Ovary (tissue), 9 donors: Measurements from ENCODE around the gene DNLZ. TPM values are rescaled to one million over a fixed set of nuclear protein-coding genes. Genes with fewer than 3 reads are reported as not detected.

ENCODE experiments used
- DNase-seq, 5 donors: peaks; one replicate each; pipeline ENCODE4 v3.0.0-alpha.2; 2019 to 2020
- H3K27ac ChIP-seq, 2 donors: fragments of 200-600 bp; one replicate each; pipeline versions ENCODE4 v1.5.1 to v1.8.0; 2019 to 2022
- H3K27me3 ChIP-seq: fragments of 200-600 bp; one replicate; pipeline ENCODE4 v1.8.0; 2022
- H3K36me3 ChIP-seq: fragments of 200-600 bp; sonication (generic); one replicate; pipeline ENCODE4 v1.5.1; 2019
- H3K4me1 ChIP-seq: one replicate; pipeline ENCODE4 v1.8.1; 2013; ENCODE audit warnings: mild to moderate bottlenecking, moderate library complexity; ENCODE audit not compliant: insufficient read depth
- H3K4me3 ChIP-seq: fragments of 200-600 bp; sonication (generic); one replicate; pipeline ENCODE4 v1.5.1; 2017
- H3K9me3 ChIP-seq, 2 donors: fragments of 200-600 bp in 1 of 2; sonication (generic) in 1 of 2; one replicate each; pipeline versions ENCODE4 v1.5.1 to v1.8.1; 2013 to 2019; ENCODE audit warnings: mild to moderate bottlenecking in 1 of 2, moderate library complexity in 1 of 2
- EP300 ChIP-seq: sonication (generic); formaldehyde crosslinking; IDR thresholded peaks from one replicate; pipeline ENCODE4 v1.6.1; 2017; ENCODE audit warnings: antibody characterized with exemption
- POLR2A ChIP-seq: fragments of 450-650 bp; IDR thresholded peaks from one replicate; pipeline ENCODE4 v1.6.1; 2017; ENCODE audit warnings: antibody characterized with exemption, mild to moderate bottlenecking, moderate library complexity
- WGBS, 3 donors: extraction: QIAGEN DNeasy Blood & Tissue Kit in 1 of 3; methylation state at CpG; one replicate each; pipeline versions ENCODE4 v1.1.5 to v1.1.7; 2013 to 2017; 5-methylcytosine and 5-hydroxymethylcytosine counted together
- intact Hi-C, 4 donors: fragments of 100-400 bp; cut with DNase I; formaldehyde crosslinking; loops; one replicate each; pipeline versions ENCODE4 v1.11.0 to v1.15.1; 2022 to 2023
- polyA plus RNA-seq, 2 donors: library from polyadenylated mRNA; stranded (reverse); fragments of 200-250 nt in 1 of 2; fragments of 350-450 nt in 1 of 2; fragmentation: Illumina TruSeq in 1 of 2; extraction: RNeasy Lipid Tissue Mini Kit (QIAGEN cat#74804) in 1 of 2; gene quantifications; one replicate each; pipeline ENCODE4 v1.2.3, GENCODE V29; 2013 to 2014
- total RNA-seq, 7 donors: library from RNA; depleted of rRNA in 2 of 7; stranded (reverse); fragments of >200 nt in 2 of 7; fragmentation: NEBNext Ultra II Directional in 3 of 7; extraction: Animal tissue kit (Norgen Biotek cat#: 25700) in 3 of 7; gene quantifications; one replicate each; pipeline versions ENCODE4 v1.1.0 to v1.2.4, GENCODE V29; 2016 to 2023
- TF ChIP-seq, protein P1 (sequence below), 3 donors: fragments of 450-650 bp in 2 of 3; fragments of 200-600 bp in 1 of 3; IDR thresholded peaks; one replicate each; pipeline versions ENCODE4 v1.5.1 to v1.8.0; 2016 to 2022; ENCODE audit warnings: antibody characterized with exemption in 3 of 3, mild to moderate bottlenecking in 1 of 3
- donor health status: DM: no; HTN: no; CAD: no; lungs with moderate emphysema.
- donor health status: DM: no; HTN: no; CAD: no.
- donor health status: Bipolar disorder and iron deficiency.
- donor health status: DM: yes; HTN: yes; CAD: no.
- donor health status: DM: no; HTN: no; CAD: no.
- donor health status: DM: yes; HTN: yes; CAD: no.

Gene DNLZ
- total and polyA plus RNA-seq, 9 donors, result 1.8 to 33.3 (median 21.2) TPM

DNA sequence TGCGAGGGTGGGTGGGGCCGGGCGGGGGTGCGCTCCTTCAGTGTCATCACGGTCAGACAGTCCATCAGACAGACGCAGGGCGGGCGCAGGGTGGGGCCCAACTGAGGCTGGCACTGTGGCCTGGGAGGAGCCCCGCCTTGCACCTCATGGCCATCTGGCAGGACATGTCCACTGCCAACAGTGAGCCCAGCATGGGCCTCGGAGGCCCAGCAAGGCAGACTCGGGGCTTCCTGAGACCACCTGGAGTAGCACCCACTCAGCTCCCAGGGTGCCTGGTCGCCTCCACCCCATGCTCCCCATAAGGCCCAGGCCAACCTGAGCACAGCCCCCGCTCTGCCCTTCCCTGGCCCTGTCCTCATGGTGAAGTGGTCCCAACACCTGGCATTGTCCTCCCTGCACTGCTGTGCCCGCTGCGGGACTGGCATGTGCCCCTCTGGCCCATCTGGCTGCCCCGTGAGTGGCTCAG is 44.7 kb downstream of the DNLZ start:
- intact Hi-C loops, result loop anchor here in 1 of 4 donors (5.0 kb wide), 1 partner anchor 48 kb away; no protein-coding TSS in a partner anchor
- no peaks in the 10 kb centered on the region for H3K27me3 ChIP-seq
- H3K9me3 ChIP-seq, result no peaks in the 10 kb centered on the region
- 78 to 80% (median 80%) methylated on average over 12 to 16 of the region's 16 CpGs for WGBS, 3 donors
- no peaks in the 10 kb centered on the region for H3K36me3 ChIP-seq
- no peak overlapping the region for H3K27ac ChIP-seq
- no peak overlapping the region for H3K4me3 ChIP-seq
- no peak for DNase-seq
- no peaks in the 10 kb centered on the region for H3K4me1 ChIP-seq
- TF ChIP-seq, protein P1, sequence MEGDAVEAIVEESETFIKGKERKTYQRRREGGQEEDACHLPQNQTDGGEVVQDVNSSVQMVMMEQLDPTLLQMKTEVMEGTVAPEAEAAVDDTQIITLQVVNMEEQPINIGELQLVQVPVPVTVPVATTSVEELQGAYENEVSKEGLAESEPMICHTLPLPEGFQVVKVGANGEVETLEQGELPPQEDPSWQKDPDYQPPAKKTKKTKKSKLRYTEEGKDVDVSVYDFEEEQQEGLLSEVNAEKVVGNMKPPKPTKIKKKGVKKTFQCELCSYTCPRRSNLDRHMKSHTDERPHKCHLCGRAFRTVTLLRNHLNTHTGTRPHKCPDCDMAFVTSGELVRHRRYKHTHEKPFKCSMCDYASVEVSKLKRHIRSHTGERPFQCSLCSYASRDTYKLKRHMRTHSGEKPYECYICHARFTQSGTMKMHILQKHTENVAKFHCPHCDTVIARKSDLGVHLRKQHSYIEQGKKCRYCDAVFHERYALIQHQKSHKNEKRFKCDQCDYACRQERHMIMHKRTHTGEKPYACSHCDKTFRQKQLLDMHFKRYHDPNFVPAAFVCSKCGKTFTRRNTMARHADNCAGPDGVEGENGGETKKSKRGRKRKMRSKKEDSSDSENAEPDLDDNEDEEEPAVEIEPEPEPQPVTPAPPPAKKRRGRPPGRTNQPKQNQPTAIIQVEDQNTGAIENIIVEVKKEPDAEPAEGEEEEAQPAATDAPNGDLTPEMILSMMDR (IDR thresholded peaks at IDR 0.05), result no peak

- Histone ChIP-seq H3K36me3 (no peaks in the 10 kb centered on the region), H3K4me3 (no peak overlapping the region), H3K27me3 (no peaks in the 10 kb centered on the region), H3K27ac (no peak overlapping the region), H3K9me3 (no peaks in the 10 kb centered on the region), H3K4me1 (no peaks in the 10 kb centered on the region)
- DNase-seq, result no peak
- intact Hi-C loops, result loop anchor here in 1 of 4 donors (5.0 kb wide), 1 partner anchor 49 kb away; no protein-coding TSS in a partner anchor
- no peak for TF ChIP-seq POLR2A
- no peak for TF ChIP-seq EP300
- TF ChIP-seq, protein P1 (IDR thresholded peaks at IDR 0.05), result no peak
- 66 to 71% (median 67%) methylated on average over 20 to 21 of the region's 21 CpGs for WGBS, 3 donors
Observed at GRCh38 chr9:136318111-136318775, 45.3 kb downstream of the DNLZ start.

- DNase-seq, result no peak
- intact Hi-C loops, result loop anchor here in 1 of 4 donors (5.0 kb wide), 1 partner anchor 50 kb away; no protein-coding TSS in a partner anchor
- Histone ChIP-seq H3K9me3 (no peaks in the 10 kb centered on the region), H3K36me3 (no peaks in the 10 kb centered on the region), H3K27ac (no peak overlapping the region), H3K27me3 (no peaks in the 10 kb centered on the region), H3K4me1 (no peaks in the 10 kb centered on the region), H3K4me3 (no peak overlapping the region)
- TF ChIP-seq, protein P1 (IDR thresholded peaks at IDR 0.05), result no peak
- TF ChIP-seq POLR2A (no peak), EP300 (no peak)
- 86 to 88% (median 87%) methylated on average over 16 of the region's 16 CpGs for WGBS, 3 donors
Observed at GRCh38 chr9:136317695-136318094, 45.8 kb downstream of the DNLZ start.

- no peak for DNase-seq
- H3K9me3 ChIP-seq, result no peaks in the 10 kb centered on the region
- H3K27me3 ChIP-seq, result no peaks in the 10 kb centered on the region
- H3K27ac ChIP-seq, result no peak overlapping the region
- TF ChIP-seq, protein P1 (IDR thresholded peaks at IDR 0.05), result no peak
- TF ChIP-seq POLR2A (no peak), EP300 (no peak)
- no peaks in the 10 kb centered on the region for H3K4me1 ChIP-seq
- no peaks in the 10 kb centered on the region for H3K36me3 ChIP-seq
- H3K4me3 ChIP-seq, result no peak overlapping the region
- intact Hi-C loops, result loop anchor here in 1 of 4 donors (5.0 kb wide), 1 partner anchor 50 kb away; no protein-coding TSS in a partner anchor
- 85 to 89% (median 87%) methylated on average over 13 of the region's 13 CpGs for WGBS, 3 donors
Observed at GRCh38 chr9:136316896-136317676, 46.5 kb downstream of the DNLZ start.
